SU-DHL-6 (cell line): ENCODE data around the gene SLC30A3.

Source experiments
- H2AFZ ChIP-seq: fragments of 200-600 bp; sonication (generic); 2 replicates; pipeline ENCODE4 v1.6.1; 2014; ENCODE audit warnings: low read depth, mild to moderate bottlenecking, moderate library complexity, mixed read lengths, antibody characterized with exemption, low read length; ENCODE audit not compliant: severe bottlenecking
- H3F3A ChIP-seq: fragments of 200-600 bp; shearing (Covaris generic); 2 replicates; pipeline ENCODE4 v1.6.0; 2016; ENCODE audit warnings: antibody characterized with exemption, mild to moderate bottlenecking; ENCODE audit not compliant: insufficient read depth
- H3K27ac ChIP-seq: fragments of 200-600 bp; sonication (generic); 2 replicates; pipeline ENCODE4 v1.5.1; 2016; ENCODE audit warnings: low read depth, mild to moderate bottlenecking, low read length, moderate library complexity, mixed read lengths
- H3K27me3 ChIP-seq: fragments of 200-600 bp; sonication (generic), shearing (Covaris generic); 2 replicates; pipeline ENCODE4 v1.6.0; 2014; ENCODE audit warnings: mild to moderate bottlenecking, low read length
- H3K36me3 ChIP-seq: fragments of 200-600 bp; sonication (generic); 2 replicates; pipeline ENCODE4 v1.6.1; 2014; ENCODE audit warnings: mild to moderate bottlenecking, low read length, mixed read lengths
- H3K4me2 ChIP-seq: fragments of 300-600, 200-600 bp; shearing (Covaris generic), sonication (generic); 2 replicates; pipeline ENCODE4 v1.6.0; 2014; ENCODE audit warnings: low read length, low read depth, mild to moderate bottlenecking; ENCODE audit not compliant: poor library complexity, severe bottlenecking
- H3K4me3 ChIP-seq: fragments of 200-600 bp; sonication (generic); 2 replicates; pipeline ENCODE4 v1.5.1; 2014; ENCODE audit warnings: antibody characterized with exemption, low read length, mild to moderate bottlenecking, mixed read lengths; ENCODE audit not compliant: insufficient read depth, poor library complexity, severe bottlenecking
- H3K79me2 ChIP-seq: fragments of 200-600 bp; sonication (generic); 2 replicates; pipeline ENCODE4 v1.6.1; 2014; ENCODE audit warnings: mild to moderate bottlenecking, low read length, moderate library complexity; ENCODE audit not compliant: insufficient read depth
- H3K9ac ChIP-seq: fragments of 200-600 bp; sonication (generic); 2 replicates; pipeline ENCODE4 v1.7.0; 2014; ENCODE audit warnings: mild to moderate bottlenecking, low read length
- H3K9me2 ChIP-seq: fragments of 200-600 bp; sonication (generic); replicated peaks from 2 replicates; pipeline ENCODE4 v1.6.1; 2014; ENCODE audit warnings: low read length; ENCODE audit not compliant: insufficient read depth
- H3K9me3 ChIP-seq: fragments of 200-600 bp; sonication (generic); 2 replicates; pipeline ENCODE4 v1.6.1; 2014; ENCODE audit warnings: low read length, mixed read lengths; ENCODE audit not compliant: insufficient read depth
- H4K20me1 ChIP-seq: fragments of 200-600 bp; sonication (generic); 2 replicates; pipeline ENCODE4 v1.6.1; 2014; ENCODE audit warnings: low read depth, mild to moderate bottlenecking, antibody characterized with exemption, low read length, moderate library complexity, mixed read lengths
- CTCF ChIP-seq: fragments of 200-600 bp; sonication (generic); IDR thresholded peaks from one replicate; pipeline ENCODE4 v1.5.1; 2017; ENCODE audit warnings: antibody characterized with exemption, mild to moderate bottlenecking, low read length, moderate library complexity; ENCODE audit not compliant: insufficient read depth, poor library complexity, severe bottlenecking
- EZH2phosphoT487 ChIP-seq: fragments of 200-600 bp; sonication (generic), shearing (Covaris generic); conservative IDR thresholded peaks from 2 replicates; pipeline ENCODE4 v1.6.1; 2018; ENCODE audit warnings: mild to moderate bottlenecking, antibody characterized with exemption, low read length, moderate library complexity, mixed read lengths

The SLC30A3 gene

GRCh38 chr2:27206346-27206745 is 56.5 kb downstream of the SLC30A3 start:
- Histone ChIP-seq H2AFZ (no peak overlapping the region), H3K9ac (no peak overlapping the region), H3K9me2 (no peaks in the 10 kb centered on the region), H3K27ac (no peak overlapping the region), H3K27me3 (no peaks in the 10 kb centered on the region), H3K4me3 (no peak overlapping the region), H3K36me3 (no peaks in the 10 kb centered on the region; the same call in 1 of the 2 replicates), H3F3A (0 out of 2 replicates have a peak, but pooled peaks cover 5% of the 10 kb centered on the region), H3K4me2 (no peak overlapping the region), H4K20me1 (no peaks in the 10 kb centered on the region), H3K79me2 (no peaks in the 10 kb centered on the region), H3K9me3 (no peaks in the 10 kb centered on the region)
- no peak for TF ChIP-seq EZH2phosphoT487
- TF ChIP-seq CTCF = no peak

- Histone ChIP-seq H3K27ac (no peak overlapping the region), H4K20me1 (no peaks in the 10 kb centered on the region), H3K4me2 (no peak overlapping the region), H3K9me2 (no peaks in the 10 kb centered on the region), H3K9me3 (no peaks in the 10 kb centered on the region), H3K36me3 (no peaks in the 10 kb centered on the region; the same call in 1 of the 2 replicates), H3K79me2 (no peaks in the 10 kb centered on the region), H3K4me3 (no peak overlapping the region), H2AFZ (no peak overlapping the region), H3K27me3 (no peaks in the 10 kb centered on the region), H3K9ac (no peak overlapping the region), H3F3A (0 out of 2 replicates have a peak, but pooled peaks cover 5% of the 10 kb centered on the region)
- TF ChIP-seq CTCF (no peak), EZH2phosphoT487 (no peak)
Measured at GRCh38 chr2:27205206-27205605, 57.6 kb downstream of the SLC30A3 start.

- no peak overlapping the region for H3K4me3 ChIP-seq
- H3K9ac ChIP-seq = no peak overlapping the region
- H3K4me2 ChIP-seq = no peak overlapping the region
- H3K27me3 ChIP-seq = no peaks in the 10 kb centered on the region
- H3K79me2 ChIP-seq = no peaks in the 10 kb centered on the region
- H2AFZ ChIP-seq = no peak overlapping the region
- no peaks in the 10 kb centered on the region for H3K9me3 ChIP-seq
- H3F3A ChIP-seq = no peaks in the 10 kb centered on the region
- H3K36me3 ChIP-seq = no peaks in the 10 kb centered on the region; the same call in 1 of the 2 replicates
- H3K27ac ChIP-seq = no peak overlapping the region
- H3K9me2 ChIP-seq = no peaks in the 10 kb centered on the region
- no peak for TF ChIP-seq CTCF
- no peak for TF ChIP-seq EZH2phosphoT487
- H4K20me1 ChIP-seq = no peaks in the 10 kb centered on the region
Measured at GRCh38 chr2:27204566-27204965, 58.3 kb downstream of the SLC30A3 start.
